AG20443 (cell line): ENCODE results near the gene RTN4RL1.
A peak's percentile ranks its signal among the peaks of the same experiment; 100 is the strongest.

Experiments
- DNase-seq: peaks from one replicate; pipeline ENCODE4 v3.0.0; 2012; ENCODE audit warnings: low spot score, mixed read lengths

RTN4RL1 gene

GRCh38 chr17:2059547-2060384 is 34.6 kb upstream of the RTN4RL1 start:
- no peak for DNase-seq

GRCh38 chr17:2058586-2059546 is 33.7 kb upstream of the RTN4RL1 start:
- DNase-seq: no peak

GRCh38 chr17:2057760-2058585 is 32.8 kb upstream of the RTN4RL1 start:
- DNase-seq: no peak

- DNase-seq: no peak
Observed at GRCh38 chr17:2057175-2057759, 32.1 kb upstream of the RTN4RL1 start.

GRCh38 chr17:2056206-2057174 is 31.4 kb upstream of the RTN4RL1 start:
- no peak for DNase-seq

- peak; percentile 72 for DNase-seq
Observed at GRCh38 chr17:2055292-2056205, 30.4 kb upstream of the RTN4RL1 start.

GRCh38 chr17:2054512-2055291 is 29.6 kb upstream of the RTN4RL1 start, which contains the start of gene HIC1:
HIC1 (plus strand) TSS chr17:2055103; CDS start chr17:2056691, 1,588 bp downstream.
- DNase-seq: peak; percentile 86

- no peak for DNase-seq
Observed at GRCh38 chr17:2054262-2054511, 29.1 kb upstream of the RTN4RL1 start.

- peak; percentile 75 for DNase-seq
Observed at GRCh38 chr17:2053380-2054261, 28.5 kb upstream of the RTN4RL1 start.

GRCh38 chr17:2051933-2052559 is 26.9 kb upstream of the RTN4RL1 start:
- DNase-seq: no peak

GRCh38 chr17:2051061-2051932 is 26.2 kb upstream of the RTN4RL1 start:
- no peak for DNase-seq

- DNase-seq: peak; percentile 76
Observed at GRCh38 chr17:2050300-2051060, 25.3 kb upstream of the RTN4RL1 start.

GRCh38 chr17:2049333-2050299 is 24.5 kb upstream of the RTN4RL1 start:
- peak; percentile 95 for DNase-seq

GRCh38 chr17:2048805-2049204 is 23.7 kb upstream of the RTN4RL1 start:
- no peak for DNase-seq
